ENCODE data around the gene B4GAT1. TPM values are rescaled to one million over a fixed set of nuclear protein-coding genes. Genes with fewer than 3 reads are reported as not detected.

Gene B4GAT1
- polyA plus RNA-seq, 1 of the 3 experiments (the other 2 are of a cell fraction), result 26.4 TPM

GRCh38 chr11:66327171-66328030 is 20.0 kb downstream of the B4GAT1 start:
- CTCF ChIA-PET, result interaction anchor here (0.7 to 1.8 kb wide), 9 partner anchors 9 to 61 kb away, joined by 3 to 46 read pairs (median 4); partner anchors contain the start of genes CD248 and RIN1
- no peaks in the 10 kb centered on the region for H3K27me3 ChIP-seq (ENCODE audit: insufficient read depth)
- H3K4me1 ChIP-seq (ENCODE audit: control insufficient read depth in 1 of 2, insufficient read depth in 2 of 2, low read depth in 1 of 2, low read length in 1 of 2), result peaks cover 28 to 36% of the 10 kb centered on the region in 2 experiments; a peak in 3 of 4 replicates
- H3K79me2 ChIP-seq (ENCODE audit: insufficient read depth), result no peaks in the 10 kb centered on the region
- peaks cover 9% of the 10 kb centered on the region for H3F3A ChIP-seq (replicated peaks; ENCODE audit: insufficient read depth)
- H3K4me2 ChIP-seq, result peak overlapping the region; percentile 66
- H2AFZ ChIP-seq (ENCODE audit: low read depth), result no peak overlapping the region
- no peaks in the 10 kb centered on the region for H4K20me1 ChIP-seq (ENCODE audit: insufficient read depth)
- POLR2A ChIA-PET, result interaction anchor here (1.3 to 1.8 kb wide), 2 partner anchors 10 to 15 kb away, joined by 10 to 17 read pairs; partner anchors contain the start of gene CD248
- TF ChIP-seq, protein P1, sequence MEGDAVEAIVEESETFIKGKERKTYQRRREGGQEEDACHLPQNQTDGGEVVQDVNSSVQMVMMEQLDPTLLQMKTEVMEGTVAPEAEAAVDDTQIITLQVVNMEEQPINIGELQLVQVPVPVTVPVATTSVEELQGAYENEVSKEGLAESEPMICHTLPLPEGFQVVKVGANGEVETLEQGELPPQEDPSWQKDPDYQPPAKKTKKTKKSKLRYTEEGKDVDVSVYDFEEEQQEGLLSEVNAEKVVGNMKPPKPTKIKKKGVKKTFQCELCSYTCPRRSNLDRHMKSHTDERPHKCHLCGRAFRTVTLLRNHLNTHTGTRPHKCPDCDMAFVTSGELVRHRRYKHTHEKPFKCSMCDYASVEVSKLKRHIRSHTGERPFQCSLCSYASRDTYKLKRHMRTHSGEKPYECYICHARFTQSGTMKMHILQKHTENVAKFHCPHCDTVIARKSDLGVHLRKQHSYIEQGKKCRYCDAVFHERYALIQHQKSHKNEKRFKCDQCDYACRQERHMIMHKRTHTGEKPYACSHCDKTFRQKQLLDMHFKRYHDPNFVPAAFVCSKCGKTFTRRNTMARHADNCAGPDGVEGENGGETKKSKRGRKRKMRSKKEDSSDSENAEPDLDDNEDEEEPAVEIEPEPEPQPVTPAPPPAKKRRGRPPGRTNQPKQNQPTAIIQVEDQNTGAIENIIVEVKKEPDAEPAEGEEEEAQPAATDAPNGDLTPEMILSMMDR (IDR thresholded peaks at IDR 0.05), result 0 out of 2 replicates have a peak, but pooled peaks have one; percentile 6
- TF ChIP-seq FOSL2 (IDR thresholded peaks at IDR 0.05; ENCODE audit: borderline replicate concordance, low read depth) (peak; percentile 57; the same call in 1 of the 2 replicates), TCF12 (IDR thresholded peaks at IDR 0.05) (peak; percentile 25; the same call in 1 of the 2 replicates), TEAD4 (IDR thresholded peaks at IDR 0.05; ENCODE audit: borderline replicate concordance, insufficient read depth) (0 out of 2 replicates have a peak, but pooled peaks have one; percentile 46), PBX3 (IDR thresholded peaks at IDR 0.05) (no peak), EP300 (IDR thresholded peaks at IDR 0.05; ENCODE audit: borderline replicate concordance in 1 of 2, low read depth in 1 of 2, low read length in 1 of 2) (peak in 1 of 2 experiments; percentile 26; a peak in 1 of 4 replicates), RAD21 (IDR thresholded peaks at IDR 0.05; ENCODE audit: low read length) (no peak)
- H3K27ac ChIP-seq (ENCODE audit: low read depth in 2 of 2, low read length in 1 of 2), result peak overlapping the region; percentile 73 to 80
- peak; percentile 33 for DNase-seq
- peak overlapping the region; percentile 62 for H3K9ac ChIP-seq
- H3K9me3 ChIP-seq, result no peaks in the 10 kb centered on the region
- no peaks in the 10 kb centered on the region for H3K9me2 ChIP-seq
- peaks cover 0 to 6% of the 10 kb centered on the region in 2 experiments for H3K36me3 ChIP-seq (replicated peaks in 1 of 2; ENCODE audit: control insufficient read depth in 1 of 2, insufficient read depth in 2 of 2, low read length in 1 of 2)
- no peak overlapping the region for H3K4me3 ChIP-seq (ENCODE audit: low read depth in 2 of 2, low read length in 1 of 2)
- 73% methylated on average over 9 of the region's 10 CpGs for WGBS (ENCODE audit: low lambda C conversion rate)

DNA sequence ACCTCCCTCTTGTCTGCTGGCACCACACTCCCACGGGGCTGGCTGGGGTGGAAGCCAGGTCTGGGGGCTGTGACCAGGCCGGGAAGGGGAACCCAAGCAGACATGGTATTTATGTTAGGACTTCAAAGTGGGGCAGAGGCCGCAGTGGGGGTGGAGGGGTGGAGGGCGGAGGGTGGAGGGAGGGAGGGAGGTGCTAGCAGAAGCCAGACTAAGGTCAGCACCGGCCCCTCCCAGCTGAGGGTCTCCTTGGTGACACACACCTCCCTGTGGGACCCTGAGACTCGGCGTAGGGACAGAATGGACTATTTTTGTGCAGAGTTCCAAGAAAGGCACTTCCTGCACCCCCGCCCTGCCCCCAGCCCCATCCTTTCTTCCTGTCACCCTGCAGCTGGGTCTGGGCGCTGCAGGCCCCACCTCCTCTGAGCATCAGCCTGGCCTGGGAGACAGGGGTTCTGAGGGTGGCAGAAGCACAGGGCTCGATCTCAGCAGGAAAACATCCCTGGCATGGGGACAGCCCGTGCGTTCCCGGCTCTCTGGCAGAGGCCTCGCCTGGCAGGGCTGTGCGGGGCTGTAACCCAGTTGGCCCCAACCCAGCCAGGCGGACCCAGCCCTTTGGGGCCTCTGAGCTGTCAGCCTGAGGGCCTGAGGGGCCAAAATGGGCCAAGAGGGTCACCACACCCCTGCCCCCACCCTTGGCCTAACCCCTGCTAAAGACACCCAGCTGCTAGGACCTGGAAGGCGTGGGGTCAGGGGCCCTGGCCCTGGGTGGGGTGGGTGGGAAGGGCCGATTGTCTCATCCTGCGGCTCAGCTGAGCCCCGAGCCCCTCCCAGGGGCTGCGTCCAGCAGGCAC is 20.9 kb downstream of the B4GAT1 start:
- no peaks in the 10 kb centered on the region for H3K79me2 ChIP-seq (ENCODE audit: insufficient read depth)
- H3K9me2 ChIP-seq, result no peaks in the 10 kb centered on the region
- H3K4me3 ChIP-seq (ENCODE audit: low read depth in 2 of 2, low read length in 1 of 2), result no peak overlapping the region
- WGBS (ENCODE audit: low lambda C conversion rate), result 42% methylated on average over 9 of the region's 21 CpGs
- no peaks in the 10 kb centered on the region for H4K20me1 ChIP-seq (ENCODE audit: insufficient read depth)
- peak overlapping the region; percentile 66 for H3K4me2 ChIP-seq
- peaks cover 28 to 36% of the 10 kb centered on the region in 2 experiments; a peak in 3 of 4 replicates for H3K4me1 ChIP-seq (ENCODE audit: control insufficient read depth in 1 of 2, insufficient read depth in 2 of 2, low read depth in 1 of 2, low read length in 1 of 2)
- H3K27me3 ChIP-seq (ENCODE audit: insufficient read depth), result no peaks in the 10 kb centered on the region
- peak overlapping the region; percentile 73 to 80 for H3K27ac ChIP-seq (ENCODE audit: low read depth in 2 of 2, low read length in 1 of 2)
- H2AFZ ChIP-seq (ENCODE audit: low read depth), result peak overlapping the region; percentile 46; the same call in 1 of the 2 replicates
- peaks cover 9% of the 10 kb centered on the region for H3F3A ChIP-seq (replicated peaks; ENCODE audit: insufficient read depth)
- peak overlapping the region; percentile 62; the same call in 1 of the 2 replicates for H3K9ac ChIP-seq
- CTCF ChIA-PET, result interaction anchor here (0.7 to 1.8 kb wide), 10 partner anchors 9 to 62 kb away, joined by 3 to 46 read pairs (median 4); partner anchors contain the start of genes CD248 and RIN1
- H3K36me3 ChIP-seq (replicated peaks in 1 of 2; ENCODE audit: control insufficient read depth in 1 of 2, insufficient read depth in 2 of 2, low read length in 1 of 2), result no peaks in the 10 kb centered on the region
- POLR2A ChIA-PET, result interaction anchor here (1.3 to 1.8 kb wide), 2 partner anchors 9 to 14 kb away, joined by 10 to 17 read pairs; partner anchors contain the start of gene CD248
- peak; percentile 79 for DNase-seq
- no peaks in the 10 kb centered on the region for H3K9me3 ChIP-seq
- TF ChIP-seq TAF1 (IDR thresholded peaks at IDR 0.05; ENCODE audit: borderline replicate concordance, low read depth, low read length), result no peak
- peak; percentile 50 for TF ChIP-seq CHD2 (IDR thresholded peaks at IDR 0.05; ENCODE audit: low read length, partially characterized antibody)
- TF ChIP-seq TCF12 (IDR thresholded peaks at IDR 0.05), result peak; percentile 54
- TF ChIP-seq EP300 (IDR thresholded peaks at IDR 0.05; ENCODE audit: borderline replicate concordance in 1 of 2, low read depth in 1 of 2, low read length in 1 of 2), result no peak
- no peak for TF ChIP-seq FOXJ3 (CRISPR knock-in tag; IDR thresholded peaks at IDR 0.05)
- TF ChIP-seq, protein P2, sequence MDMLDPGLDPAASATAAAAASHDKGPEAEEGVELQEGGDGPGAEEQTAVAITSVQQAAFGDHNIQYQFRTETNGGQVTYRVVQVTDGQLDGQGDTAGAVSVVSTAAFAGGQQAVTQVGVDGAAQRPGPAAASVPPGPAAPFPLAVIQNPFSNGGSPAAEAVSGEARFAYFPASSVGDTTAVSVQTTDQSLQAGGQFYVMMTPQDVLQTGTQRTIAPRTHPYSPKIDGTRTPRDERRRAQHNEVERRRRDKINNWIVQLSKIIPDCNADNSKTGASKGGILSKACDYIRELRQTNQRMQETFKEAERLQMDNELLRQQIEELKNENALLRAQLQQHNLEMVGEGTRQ (IDR thresholded peaks at IDR 0.05; ENCODE audit: borderline replicate concordance, low read depth, low read length), result no peak
- TF ChIP-seq PBX3 (IDR thresholded peaks at IDR 0.05), result no peak
- no peak for TF ChIP-seq GABPA (IDR thresholded peaks at IDR 0.05; ENCODE audit: low read depth)
- no peak for TF ChIP-seq USF1 (IDR thresholded peaks at IDR 0.05; ENCODE audit: borderline replicate concordance, low read depth)
- TF ChIP-seq NRF1 (IDR thresholded peaks at IDR 0.05; ENCODE audit: low read depth, low read length), result no peak
- TF ChIP-seq FOXM1 (IDR thresholded peaks at IDR 0.05; ENCODE audit: low read depth), result no peak
- no peak for TF ChIP-seq YY1 (IDR thresholded peaks at IDR 0.05; ENCODE audit: low read depth)
- no peak for TF ChIP-seq JUND (IDR thresholded peaks at IDR 0.05)

All from SK-N-SH (cell line).